Transverse colon (tissue), 4 donors: ENCODE data around the gene EPS8L3. TPM values are rescaled to one million over a fixed set of nuclear protein-coding genes. Genes with fewer than 3 reads are reported as not detected.
"Not testable (repeated sequence)": the region's sequence is repeated elsewhere in the genome, so short reads cannot be mapped to it uniquely, and the experiment has no call there.

Experiments
- DNase-seq: peaks from one replicate; pipeline ENCODE4 v3.0.0-alpha.2; 2019
- H3K27ac ChIP-seq, 4 donors: fragments of 200-600 bp; sonication (generic); 2 replicates each; pipeline ENCODE4 v1.5.1; 2016 to 2018; ENCODE audit warnings: inconsistent platforms in 4 of 4
- H3K27me3 ChIP-seq: fragments of 200-600 bp; sonication (generic); 2 replicates; pipeline ENCODE4 v1.5.1; 2017; ENCODE audit warnings: inconsistent platforms
- H3K36me3 ChIP-seq, 4 donors: fragments of 200-600 bp; sonication (generic); 2 replicates each; pipeline ENCODE4 v1.5.1; 2017 to 2019; ENCODE audit warnings: inconsistent platforms in 4 of 4
- H3K4me1 ChIP-seq, 4 donors: fragments of 200-600 bp; sonication (generic); 2 replicates each; pipeline ENCODE4 v1.5.1; 2017 to 2020; ENCODE audit warnings: inconsistent platforms in 4 of 4
- H3K4me3 ChIP-seq, 4 donors: fragments of 200-600 bp; sonication (generic); 1 replicate in 1 of 4; 2 replicates in 3 of 4; pipeline versions ENCODE4 v1.5.1 to v1.6.1; 2017 to 2019; ENCODE audit warnings: inconsistent platforms in 4 of 4
- H3K9me3 ChIP-seq, 2 donors: fragments of 200-600 bp; sonication (generic); 2 replicates each; pipeline ENCODE4 v1.5.1; 2017 to 2019; ENCODE audit warnings: inconsistent platforms in 2 of 2
- CTCF ChIP-seq, 5 experiments: fragments of 200-600 bp in 3 of 5; fragments of 450-650 bp in 2 of 5; sonication (generic) in 3 of 5; IDR thresholded peaks; 1 replicate in 2 of 5; 2 replicates in 3 of 5; pipeline ENCODE4 v1.5.1; 2016 to 2017; ENCODE audit warnings: antibody characterized with exemption in 5 of 5, inconsistent platforms in 3 of 5, mild to moderate bottlenecking in 2 of 5, moderate library complexity in 1 of 5
- EP300 ChIP-seq: sonication (generic); formaldehyde crosslinking; IDR thresholded peaks from one replicate; pipeline ENCODE4 v1.6.1; 2017; ENCODE audit warnings: antibody characterized with exemption, low read depth
- POLR2A ChIP-seq: fragments of 450-650 bp; IDR thresholded peaks from one replicate; pipeline ENCODE4 v1.6.1; 2016; ENCODE audit warnings: antibody characterized with exemption, mild to moderate bottlenecking, moderate library complexity
- POLR2AphosphoS5 ChIP-seq, 3 donors: sonication (generic); formaldehyde crosslinking; IDR thresholded peaks; one replicate each; pipeline ENCODE4 v1.6.1; 2016; ENCODE audit warnings: antibody characterized with exemption in 3 of 3
- WGBS, 2 donors: methylation state at CpG; one replicate each; pipeline ENCODE4 v1.1.5; 2018; ENCODE audit warnings: low coverage in 1 of 2; 5-methylcytosine and 5-hydroxymethylcytosine counted together
- in situ Hi-C, 4 donors: fragments of 200-750 bp; cut with MboI; loops; one replicate each; pipeline versions ENCODE4 v1.15.0 to v1.15.1; 2017; ENCODE audit warnings: low sequenced_read_pairs in 3 of 4, low pct_ligation_motif_present in 1 of 4, low pct_unique_long_range_greater_than_20kb in 1 of 4
- intact Hi-C: fragments of 100-400 bp; cut with DNase I; formaldehyde crosslinking; loops from one replicate; pipeline ENCODE4 v1.15.1; 2023; ENCODE audit warnings: low total_unique reads
- total RNA-seq, 4 donors: library from RNA; depleted of rRNA; stranded (reverse); fragments of >200 nt; gene quantifications; one replicate each; pipeline ENCODE4 v1.1.0, GENCODE V29; 2016

Gene EPS8L3
- total RNA-seq, 4 donors from 2014 or later, result 228 to 468 (median 363) TPM

GRCh38 chr1:109714661-109715372, 48.9 kb downstream of the EPS8L3 start:
- Histone ChIP-seq H3K4me1 (no peaks in the 10 kb centered on the region), H3K4me3 (no peak overlapping the region), H3K36me3 (no peaks in the 10 kb centered on the region), H3K9me3 (no peaks in the 10 kb centered on the region), H3K27ac (no peak overlapping the region), H3K27me3 (no peaks in the 10 kb centered on the region)
- 79 to 87% methylated on average over 5 to 12 of the region's 12 CpGs for WGBS, 2 donors
- intact Hi-C loops (no loop called here), in situ Hi-C loops (no loop called here)
- TF ChIP-seq POLR2AphosphoS5 (IDR thresholded peaks at IDR 0.05), result no peak
- no peak for TF ChIP-seq CTCF (IDR thresholded peaks at IDR 0.05)
- TF ChIP-seq EP300, result no peak
- no peak for TF ChIP-seq POLR2A
- no peak for DNase-seq

- Histone ChIP-seq H3K27ac (no peak overlapping the region), H3K27me3 (no peaks in the 10 kb centered on the region), H3K4me1 (no peaks in the 10 kb centered on the region), H3K36me3 (no peaks in the 10 kb centered on the region), H3K4me3 (no peak overlapping the region), H3K9me3 (no peaks in the 10 kb centered on the region)
- no peak for DNase-seq
- 70 to 80% methylated on average over 3 to 5 of the region's 5 CpGs for WGBS, 2 donors
- intact Hi-C loops, result no loop called here
- TF ChIP-seq EP300 (no peak), POLR2A (no peak)
- in situ Hi-C loops, result no loop called here
Measured at GRCh38 chr1:109713636-109714035, 50.1 kb downstream of the EPS8L3 start.

GRCh38 chr1:109712321-109712864, 51.3 kb downstream of the EPS8L3 start:
- H3K27me3 ChIP-seq, result no peaks in the 10 kb centered on the region
- no peaks in the 10 kb centered on the region for H3K36me3 ChIP-seq
- H3K4me1 ChIP-seq, result no peaks in the 10 kb centered on the region
- intact Hi-C loops (no loop called here), in situ Hi-C loops (no loop called here)
- no peak for TF ChIP-seq CTCF (IDR thresholded peaks at IDR 0.05)
- no peak for TF ChIP-seq POLR2AphosphoS5 (IDR thresholded peaks at IDR 0.05)
- no peak for TF ChIP-seq POLR2A
- TF ChIP-seq EP300, result no peak
- peak overlapping the region in 2 of 4 donors; percentile 4 to 38 for H3K4me3 ChIP-seq
- WGBS, 2 donors, result 60 to 81% methylated on average over 3 to 18 of the region's 22 CpGs
- peak overlapping the region in 1 of 4 donors; percentile 41 for H3K27ac ChIP-seq
- no peaks in the 10 kb centered on the region for H3K9me3 ChIP-seq
- no peak for DNase-seq

GRCh38 chr1:109711593-109712320, 52.0 kb downstream of the EPS8L3 start, which contains the start of gene GSTM5:
TSS of gene GSTM5 (plus strand) at chr1:109712251. CDS start at chr1:109712313, 62 bp downstream.
- DNase-seq, H3K27me3 ChIP-seq, H3K36me3 ChIP-seq, in situ Hi-C loops, H3K9me3 ChIP-seq, H3K4me1 ChIP-seq, intact Hi-C loops: not testable (repeated sequence)
- Histone ChIP-seq H3K4me3 (peak within 1 kb of the TSS in 2 of 4 donors; percentile 4 to 38), H3K27ac (peak within 1 kb of the TSS in 1 of 4 donors; percentile 41)
- 58% methylated on average over 29 of the region's 33 CpGs; no CpG with 5 or more reads in 1 of the 2 donors for WGBS, 2 donors

GRCh38 chr1:109709822-109710221, 53.9 kb downstream of the EPS8L3 start:
- intact Hi-C loops, H3K4me3 ChIP-seq, H3K4me1 ChIP-seq: not testable (repeated sequence)

GRCh38 chr1:109708949-109709348, 54.8 kb downstream of the EPS8L3 start:
- intact Hi-C loops, H3K27me3 ChIP-seq, H3K4me3 ChIP-seq, H3K27ac ChIP-seq, DNase-seq, H3K4me1 ChIP-seq, in situ Hi-C loops, H3K36me3 ChIP-seq, H3K9me3 ChIP-seq: not testable (repeated sequence)
- 73 to 81% methylated on average over 4 of the region's 4 CpGs for WGBS, 2 donors

More at GRCh38 chr1:109709822-109710221, 53.9 kb downstream of the EPS8L3 start:
- H3K27ac ChIP-seq, DNase-seq, H3K36me3 ChIP-seq, H3K9me3 ChIP-seq, in situ Hi-C loops, H3K27me3 ChIP-seq: not testable (repeated sequence)
